Gastroesophageal sphincter (tissue), 3 donors: ENCODE results near the gene ZBTB20.

Source experiments
- CTCF ChIP-seq, 4 experiments: fragments of 200-600 bp in 2 of 4; fragments of 450-650 bp in 2 of 4; sonication (generic) in 1 of 4; IDR thresholded peaks; one replicate each; pipeline ENCODE4 v1.5.1; 2017 to 2019; ENCODE audit warnings: antibody characterized with exemption in 4 of 4, mild to moderate bottlenecking in 2 of 4, moderate library complexity in 2 of 4
- POLR2A ChIP-seq, 2 donors: fragments of 450-650 bp; IDR thresholded peaks; one replicate each; pipeline ENCODE4 v1.6.1; 2017; ENCODE audit warnings: antibody characterized with exemption in 2 of 2, mild to moderate bottlenecking in 2 of 2, moderate library complexity in 1 of 2

- TF ChIP-seq CTCF (IDR thresholded peaks at IDR 0.05), result no peak
- no peak for TF ChIP-seq POLR2A (IDR thresholded peaks at IDR 0.05)
Measured at GRCh38 chr3:114313426-114313825, 833.7 kb downstream of the ZBTB20 start.
